Activated naive CD4-positive, alpha-beta T cell treated with anti-CD3 and anti-CD28 coated beads for 36 hours (primary cell): ENCODE data around the gene RPS15A. TPM values are rescaled to one million over a fixed set of nuclear protein-coding genes. Genes with fewer than 3 reads are reported as not detected.

Source experiments
- CTCF ChIA-PET: fragments of 350-600 bp; sonication (Branson Sonifier 250); formaldehyde crosslinking; loops from one replicate; lab custom pipeline; 2021; ENCODE audit warnings: antibody characterized with exemption; lab: Charles Lee
- DNase-seq: peaks from one replicate; pipeline ENCODE4 v3.0.0-alpha.2; 2020
- H3K27ac Mint-ChIP-seq: one replicate; pipeline ENCODE4 v1.8.0; 2021; ENCODE audit warnings: mild to moderate bottlenecking, mixed read lengths
- H3K27me3 Mint-ChIP-seq: one replicate; pipeline ENCODE4 v1.8.0; 2021; ENCODE audit warnings: low read depth, mixed read lengths
- H3K36me3 Mint-ChIP-seq: one replicate; pipeline ENCODE4 v1.8.0; 2021; ENCODE audit warnings: low read depth, mixed read lengths
- H3K4me1 Mint-ChIP-seq: one replicate; pipeline ENCODE4 v1.8.0; 2021; ENCODE audit warnings: low read depth, mixed read lengths
- H3K4me3 Mint-ChIP-seq: one replicate; pipeline ENCODE4 v1.8.0; 2021; ENCODE audit warnings: mild to moderate bottlenecking, moderate library complexity, mixed read lengths
- H3K9me3 Mint-ChIP-seq: one replicate; pipeline ENCODE4 v1.8.0; 2021; ENCODE audit warnings: mixed read lengths
- intact Hi-C: fragments of 100-400 bp; cut with micrococcal nuclease; formaldehyde crosslinking; loops from one replicate; pipeline ENCODE4 v1.15.1; 2023
- total RNA-seq, 2 experiments: library from RNA; stranded (reverse); gene quantifications; one replicate each; pipeline ENCODE4 v1.2.3, GENCODE V29; 2021

RPS15A gene
- total RNA-seq, 2 experiments from 2014 or later, result 2,432 to 2,476 TPM

DNA sequence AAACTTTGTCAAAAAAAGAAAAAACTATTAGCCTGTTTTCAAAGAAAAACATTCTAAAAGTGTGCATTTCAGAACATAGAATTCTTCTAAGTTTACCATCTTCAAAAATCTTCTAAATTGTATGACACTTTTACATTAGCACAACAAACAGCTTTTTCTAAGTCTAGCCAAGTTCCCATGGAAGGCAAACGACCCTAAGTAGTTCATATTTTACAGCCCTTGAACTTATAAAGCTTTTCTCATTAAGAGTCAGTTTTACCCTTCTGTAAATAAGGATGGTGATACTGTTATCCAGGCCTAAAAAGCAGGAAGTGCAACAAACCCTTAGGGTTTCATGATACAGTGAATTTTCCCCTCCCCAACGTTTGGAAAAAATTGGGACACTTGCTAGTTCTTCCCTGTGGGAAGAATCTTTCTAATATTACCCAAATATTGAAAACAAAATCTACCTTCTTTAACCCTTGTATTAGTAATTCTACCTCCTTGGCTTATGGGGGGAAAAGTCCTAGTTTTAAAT lies 15.2 kb upstream of the RPS15A start:
- peaks cover 32% of the 10 kb centered on the region for H3K4me1 Mint-ChIP-seq
- H3K27ac Mint-ChIP-seq, result peak overlapping the region; percentile 88
- H3K9me3 Mint-ChIP-seq, result no peaks in the 10 kb centered on the region
- H3K36me3 Mint-ChIP-seq, result peaks cover 34% of the 10 kb centered on the region
- H3K4me3 Mint-ChIP-seq, result no peak overlapping the region
- intact Hi-C loops, result loop anchor here (5.0 kb wide), 1 partner anchor 77 kb away; no protein-coding TSS in a partner anchor
- CTCF ChIA-PET, result interaction anchor here (1.0 kb wide), 1 partner anchor 164 kb away, joined by 6 read pairs; no protein-coding TSS in a partner anchor
- no peak for DNase-seq
- no peaks in the 10 kb centered on the region for H3K27me3 Mint-ChIP-seq

DNA sequence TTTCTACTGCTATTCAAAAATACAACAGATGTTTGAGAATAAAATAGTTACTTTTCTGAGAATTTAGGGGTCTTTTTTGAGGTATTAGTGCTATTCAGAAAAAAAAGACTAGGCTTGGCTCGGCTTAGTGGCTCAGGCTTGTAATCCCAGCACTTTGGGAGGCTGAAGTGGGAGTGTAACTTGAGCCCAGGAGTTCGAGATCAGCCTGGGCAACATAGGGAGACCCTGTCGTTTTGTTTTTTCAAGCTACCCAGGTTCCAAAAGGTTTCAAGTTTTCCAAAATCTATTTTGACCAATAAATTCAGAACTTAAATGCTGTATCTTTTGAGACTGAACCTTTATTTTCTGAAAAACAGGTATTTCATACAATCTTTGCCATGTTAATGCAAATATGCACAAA lies 14.4 kb upstream of the RPS15A start:
- no peaks in the 10 kb centered on the region for H3K9me3 Mint-ChIP-seq
- H3K27me3 Mint-ChIP-seq, result no peaks in the 10 kb centered on the region
- CTCF ChIA-PET, result interaction anchor here (1.9 kb wide), 1 partner anchor 16 kb away, joined by 5 read pairs; no protein-coding TSS in a partner anchor
- H3K4me3 Mint-ChIP-seq, result no peak overlapping the region
- peak overlapping the region; percentile 88 for H3K27ac Mint-ChIP-seq
- intact Hi-C loops, result no loop called here
- H3K36me3 Mint-ChIP-seq, result peaks cover 31% of the 10 kb centered on the region
- no peak for DNase-seq
- peaks cover 40% of the 10 kb centered on the region for H3K4me1 Mint-ChIP-seq

- peak overlapping the region; percentile 88 for H3K27ac Mint-ChIP-seq
- DNase-seq, result no peak
- CTCF ChIA-PET, result interaction anchor here (0.6 to 2.4 kb wide), 4 partner anchors 17 to 719 kb away, joined by 3 to 6 read pairs (median 4); no protein-coding TSS in a partner anchor
- peaks cover 46% of the 10 kb centered on the region for H3K4me1 Mint-ChIP-seq
- no peaks in the 10 kb centered on the region for H3K9me3 Mint-ChIP-seq
- H3K36me3 Mint-ChIP-seq, result peaks cover 25% of the 10 kb centered on the region
- intact Hi-C loops, result no loop called here
- H3K27me3 Mint-ChIP-seq, result no peaks in the 10 kb centered on the region
- H3K4me3 Mint-ChIP-seq, result no peak overlapping the region
Measured at GRCh38 chr16:18803569-18804462, 13.7 kb upstream of the RPS15A start.

- no peaks in the 10 kb centered on the region for H3K27me3 Mint-ChIP-seq
- peak overlapping the region; percentile 98 for H3K27ac Mint-ChIP-seq
- H3K9me3 Mint-ChIP-seq, result no peaks in the 10 kb centered on the region
- no peak for DNase-seq
- CTCF ChIA-PET, result interaction anchor here (0.6 to 4.2 kb wide), 7 partner anchors 11 to 720 kb away, joined by 3 to 19 read pairs (median 6); partner anchors contain the start of gene RPS15A
- H3K4me1 Mint-ChIP-seq, result peaks cover 49% of the 10 kb centered on the region
- peak overlapping the region; percentile 87 for H3K4me3 Mint-ChIP-seq
- intact Hi-C loops, result no loop called here
- peaks cover 18% of the 10 kb centered on the region for H3K36me3 Mint-ChIP-seq
Measured at GRCh38 chr16:18802767-18803343, 12.7 kb upstream of the RPS15A start.

DNA sequence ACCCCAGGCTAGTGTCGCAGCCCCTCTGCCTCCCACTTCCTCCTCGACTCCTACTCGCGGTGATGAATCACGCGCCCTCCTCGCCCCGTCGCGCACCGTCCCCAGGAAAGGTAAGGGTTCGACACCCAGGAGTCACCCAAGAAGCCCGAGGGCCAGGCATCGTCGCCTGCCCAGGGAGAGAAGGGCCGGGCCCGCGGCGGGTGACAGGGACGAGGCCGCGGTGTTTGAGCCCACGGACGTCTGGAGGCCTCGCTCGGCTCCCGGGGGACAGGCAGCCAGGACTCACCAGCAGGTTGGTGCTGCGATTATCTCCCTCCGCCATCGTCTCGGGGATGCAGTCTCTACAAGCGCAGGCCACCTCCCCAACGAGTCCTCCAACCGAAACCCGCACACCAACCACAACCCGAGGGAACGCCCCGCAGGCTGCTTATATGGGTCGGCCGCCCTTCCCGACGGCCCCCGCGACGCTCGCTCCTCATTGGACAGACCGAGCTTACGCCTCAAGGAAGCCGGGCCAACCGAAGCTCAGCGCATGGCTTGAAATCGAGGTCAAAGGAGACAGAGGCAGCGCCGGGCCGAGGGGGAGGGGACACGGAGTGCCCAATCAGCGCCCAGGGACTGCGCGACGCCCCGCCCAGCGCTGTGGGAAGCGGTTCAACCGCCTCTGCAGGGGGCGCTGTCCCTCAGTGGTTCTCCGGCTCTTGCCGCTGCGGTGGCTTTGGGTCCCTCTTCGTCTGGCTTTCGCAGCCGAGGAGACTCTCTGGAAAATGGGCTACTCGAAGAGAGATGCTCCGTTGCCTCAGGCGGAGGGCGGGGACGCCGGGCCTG lies 11.2 kb upstream of the RPS15A start, which contains the start of gene ARL6IP1:
TSS of gene ARL6IP1 (minus strand) at position 405 of the 828 bp plus-strand sequence. CDS start at position 322, 83 bp downstream.
- no peaks in the 10 kb centered on the region for H3K9me3 Mint-ChIP-seq
- peak within 1 kb of the TSS; percentile 98 for H3K27ac Mint-ChIP-seq
- no peaks in the 10 kb centered on the region for H3K27me3 Mint-ChIP-seq
- peaks cover 19% of the 10 kb centered on the region for H3K36me3 Mint-ChIP-seq
- H3K4me3 Mint-ChIP-seq, result peak within 1 kb of the TSS; percentile 87
- CTCF ChIA-PET, result interaction anchor here (0.6 to 4.2 kb wide), 25 partner anchors 9 to 267 kb away, joined by 3 to 19 read pairs (median 5); partner anchors contain the start of gene RPS15A
- H3K4me1 Mint-ChIP-seq, result peaks cover 51% of the 10 kb centered on the region
- intact Hi-C loops, result loop anchor here (1.0 to 2.0 kb wide), 5 partner anchors 11 to 721 kb away; partner anchors contain the start of genes CCP110, COQ7, GDE1 and RPS15A
- peak; percentile 99 for DNase-seq

DNA sequence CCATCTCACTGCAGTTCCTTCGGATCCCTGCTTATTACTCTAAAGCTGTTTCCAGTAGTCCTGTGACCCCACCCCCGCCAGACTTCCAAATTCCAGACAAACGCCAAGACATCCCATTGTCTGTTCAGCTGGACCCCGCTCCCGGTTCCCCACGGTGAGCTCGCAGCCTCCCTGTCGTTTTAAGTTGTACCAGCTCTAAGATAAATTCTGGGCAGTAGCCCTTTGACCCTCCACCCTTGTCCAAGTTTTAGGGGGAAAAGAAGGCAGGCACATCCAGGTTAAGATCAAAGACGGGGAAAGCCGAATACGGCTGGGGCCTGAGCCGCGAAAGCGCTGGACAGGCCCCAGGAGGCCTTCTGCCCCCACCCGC lies 10.6 kb upstream of the RPS15A start:
- Mint-ChIP-seq H3K27ac (peak overlapping the region; percentile 98), H3K4me3 (peak overlapping the region; percentile 87), H3K36me3 (peaks cover 20% of the 10 kb centered on the region), H3K27me3 (no peaks in the 10 kb centered on the region), H3K9me3 (no peaks in the 10 kb centered on the region), H3K4me1 (peaks cover 51% of the 10 kb centered on the region)
- no peak for DNase-seq
- CTCF ChIA-PET, result interaction anchor here (1.1 to 4.2 kb wide), 6 partner anchors 9 to 45 kb away, joined by 3 to 19 read pairs (median 11); partner anchors contain the start of gene RPS15A
- intact Hi-C loops, result loop anchor here (1.0 to 2.0 kb wide), 5 partner anchors 10 to 722 kb away; partner anchors contain the start of genes CCP110, COQ7, GDE1 and RPS15A

GRCh38 chr16:18800293-18800692 lies 10.2 kb upstream of the RPS15A start:
- Mint-ChIP-seq H3K27ac (peak overlapping the region; percentile 98), H3K36me3 (peaks cover 24% of the 10 kb centered on the region), H3K27me3 (no peaks in the 10 kb centered on the region), H3K4me1 (peaks cover 48% of the 10 kb centered on the region), H3K4me3 (peak overlapping the region; percentile 87), H3K9me3 (no peaks in the 10 kb centered on the region)
- CTCF ChIA-PET, result interaction anchor here (1.1 to 4.2 kb wide), 3 partner anchors 8 to 15 kb away, joined by 3 to 17 read pairs (median 11); partner anchors contain the start of gene RPS15A
- DNase-seq, result no peak
- intact Hi-C loops, result loop anchor here (2.0 kb wide), 1 partner anchor 723 kb away; the partner anchor contains the start of genes CCP110 and GDE1

- intact Hi-C loops, result no loop called here
- H3K27ac Mint-ChIP-seq, result no peak overlapping the region
- H3K27me3 Mint-ChIP-seq, result no peaks in the 10 kb centered on the region
- peak overlapping the region; percentile 87 for H3K4me3 Mint-ChIP-seq
- no peaks in the 10 kb centered on the region for H3K9me3 Mint-ChIP-seq
- peaks cover 26% of the 10 kb centered on the region for H3K36me3 Mint-ChIP-seq
- CTCF ChIA-PET, result interaction anchor here (0.8 to 4.2 kb wide), 2 partner anchors 8 to 9 kb away, joined by 4 to 17 read pairs; partner anchors contain the start of gene RPS15A
- peaks cover 44% of the 10 kb centered on the region for H3K4me1 Mint-ChIP-seq
- no peak for DNase-seq
Measured at GRCh38 chr16:18799500-18799899, 9.4 kb upstream of the RPS15A start.

- Mint-ChIP-seq H3K4me3 (no peak overlapping the region), H3K36me3 (peaks cover 37% of the 10 kb centered on the region), H3K9me3 (no peaks in the 10 kb centered on the region), H3K27me3 (no peaks in the 10 kb centered on the region), H3K4me1 (peaks cover 28% of the 10 kb centered on the region), H3K27ac (no peak overlapping the region)
- no peak for DNase-seq
- intact Hi-C loops, result no loop called here
- CTCF ChIA-PET, result no interaction called here
Measured at GRCh38 chr16:18797746-18798145, 7.6 kb upstream of the RPS15A start.

- CTCF ChIA-PET, result no interaction called here
- H3K36me3 Mint-ChIP-seq, result peaks cover 35% of the 10 kb centered on the region
- intact Hi-C loops, result no loop called here
- peaks cover 23% of the 10 kb centered on the region for H3K4me1 Mint-ChIP-seq
- no peaks in the 10 kb centered on the region for H3K9me3 Mint-ChIP-seq
- H3K27me3 Mint-ChIP-seq, result no peaks in the 10 kb centered on the region
- no peak for DNase-seq
- H3K4me3 Mint-ChIP-seq, result no peak overlapping the region
- H3K27ac Mint-ChIP-seq, result no peak overlapping the region
Measured at GRCh38 chr16:18796377-18796776, 6.2 kb upstream of the RPS15A start.

- no peaks in the 10 kb centered on the region for H3K9me3 Mint-ChIP-seq
- no peak overlapping the region for H3K27ac Mint-ChIP-seq
- H3K27me3 Mint-ChIP-seq, result no peaks in the 10 kb centered on the region
- peaks cover 49% of the 10 kb centered on the region for H3K36me3 Mint-ChIP-seq
- H3K4me3 Mint-ChIP-seq, result no peak overlapping the region
- intact Hi-C loops, result no loop called here
- H3K4me1 Mint-ChIP-seq, result peaks cover 20% of the 10 kb centered on the region
- no peak for DNase-seq
- CTCF ChIA-PET, result interaction anchor here (2.4 kb wide), 1 partner anchor 8 kb away, joined by 17 read pairs; the partner anchor contains the start of gene ARL6IP1
Measured at GRCh38 chr16:18792836-18793433, 2.8 kb upstream of the RPS15A start.
